GM19324 (cell line): ENCODE data around the gene LRRC3C.
"Not testable (repeated sequence)": the region's sequence is repeated elsewhere in the genome, so short reads cannot be mapped to it uniquely, and the experiment has no call there.

ENCODE experiments used
- ATAC-seq: cut with Tn5 transposase; IDR thresholded peaks from one replicate; pipeline ENCODE4 v1.9.1; 2021; ENCODE audit warnings: mild to moderate bottlenecking, moderate library complexity; ENCODE audit not compliant: unreplicated experiment, low FRiP score

LRRC3C gene, protein sequence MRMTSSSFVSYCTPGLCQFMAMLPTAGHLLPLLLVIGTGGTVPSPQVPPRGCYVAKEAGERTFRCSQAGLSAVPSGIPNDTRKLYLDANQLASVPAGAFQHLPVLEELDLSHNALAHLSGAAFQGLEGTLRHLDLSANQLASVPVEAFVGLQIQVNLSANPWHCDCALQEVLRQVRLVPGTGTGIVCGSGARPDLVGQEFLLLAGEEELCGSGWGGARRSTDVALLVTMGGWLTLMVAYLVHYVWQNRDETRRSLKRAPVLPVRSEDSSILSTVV

DNA sequence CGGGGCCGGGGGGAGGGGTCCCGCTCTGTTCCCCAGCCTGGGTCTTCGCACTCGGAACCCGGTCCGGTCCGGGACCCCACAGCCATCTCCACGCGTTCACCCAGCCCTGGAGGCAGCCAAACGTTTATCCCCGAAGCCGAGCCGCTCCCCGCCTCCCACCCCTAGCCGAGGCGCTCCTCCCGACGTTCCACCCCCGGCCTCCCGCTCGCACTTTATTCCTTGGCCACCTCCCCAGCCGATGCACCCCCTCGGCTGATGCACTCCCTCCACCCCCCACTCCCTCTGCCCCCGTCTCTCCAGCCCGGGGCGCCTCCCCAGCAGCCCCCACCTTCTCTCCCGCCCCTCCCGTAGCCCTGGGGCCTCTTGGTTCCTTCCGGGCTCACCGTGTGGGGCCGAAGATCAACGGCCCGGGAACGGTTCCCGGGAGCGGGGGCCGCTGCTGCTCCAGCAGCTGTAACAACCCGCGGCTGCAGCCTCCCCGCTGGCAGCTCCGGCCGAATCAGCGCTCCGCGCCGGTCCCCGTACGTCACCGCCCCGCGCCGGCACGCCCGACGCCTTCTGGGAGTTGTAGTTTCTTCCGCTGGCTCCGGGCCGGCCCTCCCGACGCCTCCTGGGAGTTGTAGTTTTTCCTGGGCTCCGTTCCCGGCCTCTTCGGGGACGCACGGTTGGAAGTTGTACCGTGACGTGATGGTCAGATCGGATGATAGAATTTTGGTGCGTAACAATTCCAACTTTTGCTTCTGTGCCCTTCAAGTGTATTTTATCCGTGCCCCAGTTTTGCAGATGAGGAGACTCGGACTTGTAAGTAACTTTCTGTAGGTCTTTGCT lies at the start of gene LRRC3C, which contains the start of gene ORMDL3:
TSS of gene LRRC3C (plus strand) at position 632 of the 828 bp plus-strand sequence. CDS start 13,792 bp downstream, outside the sequence.
TSS of gene ORMDL3 (minus strand) at position 501 of the 828 bp plus-strand sequence. CDS start 3,398 bp downstream, outside the sequence.
- ATAC-seq = peak; percentile 89

DNA sequence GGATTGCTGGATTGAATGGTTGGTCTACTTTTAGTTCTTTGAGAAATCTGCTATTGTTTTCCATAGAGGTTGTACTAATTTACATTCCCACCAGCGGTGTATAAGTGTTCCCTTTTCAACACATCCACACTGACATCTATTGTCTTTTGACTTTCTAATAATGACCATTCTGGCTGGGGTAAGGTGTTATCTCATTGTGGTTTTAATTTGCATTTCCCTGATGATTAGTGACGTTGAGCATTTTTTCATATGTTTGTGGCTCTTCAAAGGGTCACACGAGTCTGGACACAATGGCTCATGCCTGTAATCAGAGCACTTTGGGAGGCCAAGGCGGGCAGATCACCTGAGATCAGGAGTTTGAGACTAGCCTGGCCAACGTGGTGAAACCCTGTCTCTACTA lies 41.4 kb upstream of the LRRC3C start:
- ATAC-seq = not testable (repeated sequence)

DNA sequence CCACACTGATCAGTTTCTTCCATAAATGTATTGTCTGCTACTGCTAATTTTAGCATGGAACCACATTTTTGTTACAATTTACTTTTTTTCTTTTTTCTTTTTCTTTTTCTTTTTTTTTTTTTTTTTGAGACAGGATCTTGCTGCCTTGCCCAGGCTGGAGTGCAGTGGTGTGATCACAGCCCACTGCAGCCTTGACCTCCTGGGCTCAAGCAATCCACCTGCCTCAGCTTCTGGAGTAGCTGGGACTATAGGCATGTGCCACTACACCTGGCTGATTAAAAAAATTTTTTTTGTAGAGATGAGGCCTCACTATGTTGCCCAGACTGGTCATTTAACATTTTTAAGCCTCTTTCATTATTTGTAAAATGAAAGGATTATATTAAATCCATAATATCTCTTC lies 40.5 kb upstream of the LRRC3C start:
- ATAC-seq = no peak

DNA sequence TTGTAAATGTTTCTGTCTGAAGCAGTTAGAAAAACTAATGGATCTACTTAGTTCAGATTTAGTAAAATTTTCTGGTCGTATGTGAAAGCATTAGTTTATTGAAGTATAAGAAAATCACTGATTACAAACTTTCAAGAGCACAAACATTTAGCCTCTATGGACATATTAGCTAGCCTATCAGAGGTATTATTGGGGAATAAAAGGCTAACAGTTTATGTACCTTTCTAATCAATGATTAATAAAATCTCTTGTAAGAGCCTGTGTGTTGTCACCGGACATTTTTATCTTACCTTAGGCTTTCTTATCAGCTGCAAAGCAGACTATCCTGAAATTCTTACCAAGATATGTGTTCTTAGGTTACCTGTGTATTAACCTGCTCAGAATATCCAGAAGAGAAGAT lies 38.3 kb upstream of the LRRC3C start:
- no peak for ATAC-seq

DNA sequence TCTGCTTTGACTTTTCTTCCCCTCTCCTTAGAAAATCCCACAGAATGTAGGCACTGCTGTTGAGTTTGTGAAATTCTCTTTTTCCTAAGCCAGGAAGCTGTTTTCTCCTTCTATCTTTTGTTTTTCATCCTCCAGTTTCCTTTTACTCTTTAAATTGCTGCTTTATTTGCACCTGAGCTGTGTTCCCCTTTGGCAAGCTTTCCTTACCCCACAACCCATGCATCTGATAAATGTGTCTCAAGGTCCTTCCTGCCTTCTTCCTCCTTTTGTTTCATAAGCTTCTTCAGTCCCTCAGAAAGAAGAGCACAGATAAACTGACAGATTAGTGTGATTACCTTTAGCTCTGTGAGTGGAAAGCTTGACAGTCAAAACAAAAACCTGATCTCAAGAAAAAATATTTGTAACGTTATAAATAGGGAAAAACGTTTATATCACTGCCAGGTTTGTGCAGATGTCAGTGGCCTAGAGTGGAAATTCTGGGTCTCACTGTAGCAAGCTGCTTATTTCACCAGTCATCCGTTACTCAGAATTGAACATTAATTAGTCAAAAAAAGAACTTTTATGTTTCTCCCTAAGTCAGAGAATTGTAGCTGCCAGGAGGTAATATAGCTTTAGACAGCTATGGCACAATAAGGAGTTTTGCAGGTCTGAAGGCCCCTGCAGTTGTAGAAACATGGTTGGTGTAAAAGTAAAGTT lies 32.7 kb upstream of the LRRC3C start:
- no peak for ATAC-seq

DNA sequence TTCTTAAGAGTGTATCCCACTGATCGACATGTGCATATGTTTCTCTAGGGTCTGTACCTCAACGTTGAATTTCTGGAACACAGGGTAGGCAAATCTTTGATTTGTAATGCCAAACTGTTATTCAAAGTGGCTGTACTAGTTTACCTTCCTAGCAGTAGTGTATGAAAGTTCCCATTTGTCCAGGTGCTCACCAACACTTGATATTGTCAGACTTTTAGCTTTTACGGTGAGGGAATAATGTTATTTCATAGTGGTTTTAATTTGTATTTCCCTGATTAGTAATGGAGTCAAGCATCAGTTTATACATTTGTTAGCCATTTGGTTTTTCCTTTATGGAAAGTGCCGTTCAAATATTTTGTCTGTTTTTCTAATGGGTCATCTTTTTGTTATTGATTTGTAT lies 29.4 kb upstream of the LRRC3C start:
- no peak for ATAC-seq

DNA sequence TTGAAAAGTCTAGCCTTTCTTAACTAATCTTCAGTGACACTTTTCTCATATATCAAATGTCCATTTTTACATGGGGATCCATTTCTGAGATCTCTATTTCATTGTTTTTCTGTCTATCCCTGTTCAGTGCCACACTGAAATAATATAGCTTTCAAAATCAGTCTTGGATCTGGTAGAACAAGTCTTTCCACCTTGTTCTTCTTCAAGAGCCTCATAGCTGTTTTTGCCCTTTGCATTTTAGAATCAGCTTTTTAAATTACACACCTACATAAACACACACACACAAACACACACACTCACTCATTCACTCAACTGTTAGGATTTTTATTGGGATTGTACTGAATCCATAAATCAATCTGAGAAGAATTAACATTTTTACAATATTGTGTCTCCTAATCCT lies 28.3 kb upstream of the LRRC3C start:
- no peak for ATAC-seq

DNA sequence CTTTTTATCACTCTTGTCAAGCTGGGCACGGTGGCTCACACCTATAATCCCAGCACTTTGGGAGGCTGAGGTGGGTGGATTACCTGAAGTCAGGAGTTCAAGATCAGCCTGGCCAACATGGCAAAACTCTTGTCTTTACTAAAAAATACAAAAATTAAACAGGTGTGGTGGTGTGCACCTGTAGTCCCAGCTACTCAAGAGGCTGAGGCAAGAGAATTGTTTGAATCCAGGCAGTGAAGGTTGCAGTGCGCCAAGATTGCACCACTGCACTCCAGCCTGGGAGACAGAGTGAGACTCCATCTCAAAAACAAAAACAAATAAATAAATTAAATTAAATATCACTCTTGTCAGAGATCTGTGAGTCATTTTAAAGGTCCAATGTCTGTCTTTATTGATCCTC lies 25.5 kb upstream of the LRRC3C start:
- ATAC-seq = not testable (repeated sequence)

DNA sequence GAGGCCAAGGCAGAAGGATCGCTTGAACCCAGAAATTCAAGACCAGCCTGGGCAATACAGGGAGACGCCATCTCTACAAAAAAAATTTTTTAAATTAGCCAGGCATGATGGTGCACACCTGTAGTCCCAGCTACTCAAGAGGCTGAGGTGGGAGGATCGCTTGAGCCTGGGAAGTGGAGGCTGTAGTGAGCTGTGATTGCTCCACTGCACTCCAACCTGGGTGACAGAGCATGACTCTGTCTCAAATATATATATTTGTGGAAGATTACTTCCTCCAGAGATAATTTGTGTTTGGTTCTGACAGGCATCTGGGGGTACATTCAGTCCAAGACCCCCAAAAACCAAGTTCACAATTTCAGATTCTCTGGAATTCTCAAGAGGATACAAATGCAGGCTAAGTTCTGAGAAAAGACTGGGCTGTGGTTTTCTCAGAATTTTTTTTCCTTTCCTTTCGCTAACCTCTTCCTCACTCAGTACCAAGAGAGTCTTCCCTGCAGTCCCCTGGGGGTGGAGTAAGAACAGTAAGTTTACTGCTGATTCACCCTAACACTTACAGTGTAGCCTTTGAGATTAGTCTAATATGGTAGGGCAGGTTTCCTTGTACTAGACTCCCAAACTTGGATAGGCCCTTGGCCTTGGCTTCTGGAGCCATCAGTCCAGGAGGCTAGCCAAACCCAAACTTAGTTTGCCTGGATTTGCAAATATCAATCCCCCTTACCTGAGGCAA lies 24.2 kb upstream of the LRRC3C start:
- ATAC-seq = no peak

DNA sequence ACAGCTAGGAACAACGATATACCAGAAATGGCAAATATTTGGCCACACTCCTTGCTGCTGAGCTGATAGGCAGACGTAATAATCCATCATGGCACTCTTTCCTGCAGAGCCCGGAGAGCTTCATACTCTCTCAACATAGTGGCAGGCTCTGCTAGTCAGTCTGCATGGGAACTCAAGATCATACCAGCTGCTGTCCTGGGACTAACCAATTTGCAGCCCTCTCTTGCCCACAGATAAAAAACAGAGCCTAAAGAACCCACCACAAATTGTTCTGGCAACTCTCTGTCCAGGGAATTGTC lies 22.6 kb upstream of the LRRC3C start:
- ATAC-seq = no peak

DNA sequence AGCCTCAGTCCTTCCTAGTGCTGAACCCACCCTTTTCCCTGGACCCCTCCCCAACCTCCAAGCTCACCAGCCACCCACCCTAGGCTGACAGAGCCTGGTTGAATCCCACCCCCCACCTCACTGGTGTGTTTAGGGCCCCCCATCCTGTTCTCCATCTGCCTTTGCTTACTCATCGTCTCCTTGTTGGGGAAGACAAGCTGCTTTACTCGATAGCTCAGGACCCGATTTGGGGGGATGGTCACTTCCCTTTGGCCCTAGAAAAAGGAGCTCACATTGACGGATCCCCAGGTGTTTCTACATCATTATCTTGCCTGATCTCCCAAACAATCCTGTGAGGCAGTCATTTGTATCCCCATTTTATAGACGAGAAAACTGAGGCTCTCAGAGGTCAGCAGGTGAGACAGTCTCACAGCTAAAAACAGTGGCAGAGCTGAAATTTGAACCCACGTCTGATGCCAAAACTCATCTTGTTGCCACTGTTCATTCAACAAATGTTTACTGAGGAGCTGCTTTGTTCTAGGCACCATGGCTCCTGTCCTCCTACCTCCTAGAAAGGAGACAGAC lies 18.7 kb upstream of the LRRC3C start:
- no peak for ATAC-seq

DNA sequence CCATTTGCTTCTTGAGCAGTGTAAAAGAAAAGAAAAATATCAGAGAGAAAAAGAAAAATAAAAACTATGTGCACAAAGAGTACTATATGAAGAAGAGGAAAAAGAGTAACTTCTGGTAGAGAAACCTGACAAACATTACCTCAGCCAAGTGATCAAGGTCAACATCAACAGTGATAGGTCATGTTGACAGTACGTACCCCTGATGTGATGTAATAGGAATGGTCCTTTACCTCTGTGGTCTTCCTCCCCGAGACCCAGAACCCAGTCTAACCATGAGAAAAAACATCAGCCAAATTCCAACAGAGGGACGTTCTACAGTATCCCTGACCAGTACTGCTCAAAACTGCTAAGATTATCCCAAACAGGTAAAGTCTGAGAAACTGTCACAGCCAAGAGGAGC lies 13.5 kb upstream of the LRRC3C start:
- no peak for ATAC-seq

DNA sequence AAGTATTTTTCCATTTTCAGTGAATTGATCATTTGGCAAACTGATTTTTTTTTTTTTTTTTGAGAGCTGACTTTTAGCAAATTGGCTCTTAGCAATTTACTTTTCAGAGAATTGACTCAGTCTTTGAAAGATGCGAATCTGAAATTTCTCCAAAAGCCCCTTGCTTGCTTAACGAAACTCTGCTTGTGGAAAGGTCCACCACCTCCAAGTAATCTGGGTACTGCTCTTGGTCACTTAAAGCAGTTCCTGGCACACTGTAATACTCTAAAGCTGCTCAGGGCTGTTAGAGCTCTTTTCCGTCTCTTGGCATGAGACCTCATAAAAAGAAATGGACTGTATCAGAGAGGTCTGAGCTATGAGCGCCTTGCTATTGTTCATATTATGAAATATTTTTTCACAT lies 12.0 kb upstream of the LRRC3C start:
- no peak for ATAC-seq

DNA sequence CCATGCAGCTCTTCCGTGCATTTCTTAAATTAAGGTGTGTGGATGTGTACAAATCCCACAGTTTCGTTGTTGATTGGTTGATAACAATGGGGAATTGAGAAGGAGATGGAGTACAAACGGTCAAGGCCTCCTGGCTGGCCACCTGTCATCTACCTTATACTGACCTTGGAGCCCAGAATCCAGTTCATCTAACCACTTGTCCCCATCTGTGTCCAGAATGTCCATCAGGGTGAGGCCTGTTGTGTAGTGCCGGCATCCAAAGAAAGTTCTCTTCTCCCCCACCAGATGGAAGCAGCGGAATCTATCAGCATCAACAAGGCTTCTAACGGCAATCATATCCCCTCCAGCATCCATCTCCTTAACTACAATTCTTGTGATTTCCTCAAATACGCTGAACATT lies 10.6 kb upstream of the LRRC3C start:
- ATAC-seq = no peak

DNA sequence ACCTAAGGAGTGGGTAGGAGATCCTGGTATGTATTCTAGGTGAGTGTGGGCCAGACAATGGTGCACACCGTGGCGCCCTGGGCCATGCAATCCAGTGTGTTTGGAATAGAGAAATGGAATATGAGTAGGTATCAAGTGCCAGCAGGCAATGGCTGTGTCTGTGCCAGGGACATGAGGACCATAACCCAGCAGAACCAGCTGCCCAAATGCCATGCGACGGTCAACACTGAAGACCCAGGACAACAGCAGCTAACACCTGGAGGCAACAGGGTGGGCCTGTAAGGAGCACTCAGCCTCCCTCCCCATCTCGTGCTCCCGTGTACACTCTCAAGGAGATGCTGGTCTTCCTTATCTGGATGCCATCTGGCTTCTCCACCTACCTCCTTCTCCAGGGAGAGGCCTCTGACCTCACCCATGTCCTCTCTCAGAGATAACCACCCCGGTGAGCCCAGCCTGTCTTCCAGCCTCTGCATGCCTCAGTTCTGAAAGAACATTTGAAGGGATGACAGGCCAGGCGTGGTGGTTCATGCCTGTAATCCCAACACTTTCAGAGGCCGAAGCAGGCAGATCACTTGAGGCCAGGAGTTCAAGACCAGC lies 8.3 kb upstream of the LRRC3C start:
- ATAC-seq = no peak

DNA sequence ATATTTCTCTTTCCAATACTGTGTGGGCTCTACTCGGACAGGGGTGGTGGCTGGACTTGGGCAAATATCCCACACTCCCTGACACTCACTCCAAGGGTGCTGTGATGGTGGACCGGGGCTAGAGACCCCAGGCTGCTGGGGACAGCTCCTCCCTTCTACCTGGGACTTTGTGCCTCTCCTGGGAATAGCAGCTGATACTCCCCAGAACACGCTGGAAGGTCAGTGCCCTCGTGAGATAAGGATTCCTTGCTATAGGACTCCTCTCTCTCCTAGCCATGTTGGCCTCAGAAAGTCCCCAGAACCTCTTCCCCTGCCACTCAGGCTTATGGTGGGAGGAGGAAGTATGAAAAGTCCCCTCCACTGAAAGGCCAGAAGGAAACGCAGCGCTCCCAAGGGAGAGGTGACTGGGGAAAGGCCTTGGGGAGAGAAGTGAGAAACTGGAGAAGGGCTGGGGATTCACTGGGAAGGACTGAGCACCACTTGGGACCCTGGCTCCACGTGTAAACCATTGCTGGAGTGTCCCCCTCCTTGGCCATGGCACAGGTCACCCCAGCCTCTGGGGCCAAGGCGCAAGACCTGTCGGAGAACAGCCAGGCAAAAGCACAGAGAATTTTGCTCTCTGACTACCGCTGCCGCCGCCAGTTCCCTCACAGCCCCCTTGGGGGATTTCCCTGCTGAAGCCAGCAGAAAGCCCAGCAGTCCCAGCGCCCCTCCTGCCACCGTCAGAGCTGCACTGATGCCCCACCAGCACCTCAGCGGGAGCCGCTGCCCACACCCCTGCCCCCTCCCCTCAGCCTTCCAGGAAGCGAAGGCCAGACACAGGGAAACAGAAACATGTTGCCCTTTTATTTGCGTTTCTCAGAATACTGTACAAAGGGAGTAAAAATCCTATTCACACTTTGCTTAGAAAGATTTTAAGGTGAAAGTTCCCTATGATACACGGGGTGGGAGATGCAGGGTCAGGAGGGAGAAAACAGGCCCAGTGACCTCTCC lies 7.0 kb upstream of the LRRC3C start:
- no peak for ATAC-seq

DNA sequence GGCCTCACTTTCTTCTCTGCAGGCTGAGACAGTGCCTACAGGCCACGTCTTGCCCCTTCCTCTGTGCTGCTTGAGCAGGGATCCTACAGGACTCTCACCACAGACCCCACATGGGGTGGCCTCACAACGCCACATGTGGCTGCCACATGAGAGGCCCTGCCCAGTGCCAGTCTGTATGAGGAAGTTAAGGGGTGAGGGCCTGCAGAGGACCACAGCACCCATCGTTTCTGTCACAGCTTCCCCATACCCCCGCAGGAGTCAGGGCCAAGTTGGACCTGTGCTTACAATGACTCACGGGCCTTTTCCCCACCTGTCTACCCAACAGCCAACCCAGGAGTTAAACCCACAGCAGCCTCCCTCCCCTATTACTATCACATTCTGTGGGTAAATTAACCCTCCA lies 6.2 kb upstream of the LRRC3C start:
- ATAC-seq = no peak

DNA sequence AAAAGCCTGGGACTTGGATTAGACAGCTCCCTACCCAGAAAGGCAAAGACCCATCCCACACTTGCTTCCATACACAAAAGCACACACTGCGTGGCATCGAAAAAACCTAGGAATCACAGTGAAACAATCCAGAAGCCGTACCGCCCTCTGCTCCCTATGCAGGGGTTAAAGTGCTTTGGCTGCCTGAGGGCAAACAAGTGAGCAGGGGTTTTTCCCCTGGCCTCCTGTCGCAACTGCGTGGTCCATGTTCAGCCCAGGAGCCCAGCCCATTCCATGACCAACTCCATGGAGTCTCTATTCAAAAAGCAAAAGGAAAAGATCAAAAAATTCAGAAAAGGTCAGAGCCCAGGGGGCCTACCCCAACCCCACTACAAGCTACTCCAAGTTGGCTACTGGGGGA lies 5.5 kb upstream of the LRRC3C start:
- no peak for ATAC-seq

DNA sequence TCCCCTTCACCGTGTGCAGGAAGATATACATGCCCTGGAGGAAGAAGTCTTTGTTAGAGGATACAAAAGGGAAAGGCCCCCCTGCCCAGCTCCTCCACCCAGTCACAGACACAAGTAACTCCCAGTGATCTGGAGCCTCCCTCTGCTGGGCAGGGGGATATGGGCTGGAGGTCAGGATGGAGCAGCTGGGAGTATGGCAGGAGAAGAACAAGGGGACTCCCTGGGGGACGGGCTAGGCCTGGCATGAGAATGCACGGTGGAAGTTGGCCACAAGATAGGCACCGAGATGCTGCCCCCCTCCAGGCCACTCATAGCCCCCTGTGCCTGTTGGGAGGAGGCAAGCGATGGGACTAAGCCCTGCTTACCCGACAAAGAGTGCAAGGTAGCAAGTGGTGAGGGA lies 4.3 kb upstream of the LRRC3C start:
- ATAC-seq = no peak
